SK-N-SH treated with all-trans-retinoic acid at 6 μM for 48 hours (cell line): Measurements from ENCODE around the gene RGCC.
"Not testable (repeated sequence)": the region's sequence is repeated elsewhere in the genome, so short reads cannot be mapped to it uniquely, and the experiment has no call there.

Source experiments
- ATAC-seq: fragments of 200-7000 bp; cut with Tn5 transposase; 3 replicates; pipeline ENCODE4 v1.9.1; 2020; ENCODE audit warnings: mild to moderate bottlenecking, moderate library complexity
- ARNTL ChIP-seq: fragments of 450-650 bp; formaldehyde crosslinking; IDR thresholded peaks from 2 replicates; pipeline ENCODE4 v1.5.0; 2020; ENCODE audit warnings: low read depth, mild to moderate bottlenecking, moderate library complexity, borderline replicate concordance
- BACH2 ChIP-seq: fragments of 250-450 bp; sonication (Bioruptor Pico); IDR thresholded peaks from 2 replicates; pipeline ENCODE4 v1.9.0; 2021; ENCODE audit warnings: mild to moderate bottlenecking, borderline replicate concordance
- CREB5 ChIP-seq: fragments of 250-450 bp; sonication (Bioruptor Pico); IDR thresholded peaks from 2 replicates; pipeline ENCODE4 v1.5.1; 2020; ENCODE audit warnings: low read depth, mild to moderate bottlenecking, moderate library complexity
- CSRNP3 ChIP-seq: fragments of 250-450 bp; sonication (Bioruptor Pico); IDR thresholded peaks from 2 replicates; pipeline ENCODE4 v1.5.1; 2021; ENCODE audit warnings: mild to moderate bottlenecking, moderate library complexity
- ESRRG ChIP-seq: fragments of 250-450 bp; sonication (Bioruptor Pico); IDR thresholded peaks from 2 replicates; pipeline ENCODE4 v1.6.1; 2021; ENCODE audit warnings: mild to moderate bottlenecking
- ISL1 ChIP-seq: fragments of 250-450 bp; sonication (Bioruptor Pico); IDR thresholded peaks from 2 replicates; pipeline ENCODE4 v2.1.2; 2022; ENCODE audit warnings: mild to moderate bottlenecking, moderate library complexity
- OSR1 ChIP-seq: fragments of 250-450 bp; sonication (Bioruptor Pico); IDR thresholded peaks from 2 replicates; pipeline ENCODE4 v1.8.0; 2022; ENCODE audit warnings: moderate library complexity, mild to moderate bottlenecking, inconsistent platforms
- PATZ1 ChIP-seq: fragments of 250-450 bp; sonication (Bioruptor Pico); IDR thresholded peaks from 2 replicates; pipeline ENCODE4 v1.8.0; 2020; ENCODE audit warnings: mild to moderate bottlenecking, moderate library complexity, borderline replicate concordance
- POU6F1 ChIP-seq: fragments of 250-450 bp; sonication (Bioruptor Pico); IDR thresholded peaks from 2 replicates; pipeline ENCODE4 v1.8.0; 2021; ENCODE audit warnings: low read depth, mild to moderate bottlenecking, moderate library complexity, borderline replicate concordance
- PPARA ChIP-seq: fragments of 250-450 bp; sonication (Bioruptor Pico); IDR thresholded peaks from 2 replicates; pipeline ENCODE4 v1.5.0; 2020; ENCODE audit warnings: mild to moderate bottlenecking, borderline replicate concordance
- RARB ChIP-seq: fragments of 250-450 bp; sonication (Bioruptor Pico); IDR thresholded peaks from 2 replicates; pipeline ENCODE4 v1.8.0; 2021; ENCODE audit warnings: mild to moderate bottlenecking, moderate library complexity
- SNAI2 ChIP-seq: fragments of 250-450 bp; sonication (Bioruptor Pico); IDR thresholded peaks from 2 replicates; pipeline ENCODE4 v1.5.0; 2020; ENCODE audit warnings: mild to moderate bottlenecking, moderate library complexity
- TOX ChIP-seq: fragments of 250-450 bp; sonication (Bioruptor Pico); IDR thresholded peaks from 2 replicates; pipeline ENCODE4 v1.8.0; 2021; ENCODE audit warnings: mild to moderate bottlenecking, moderate library complexity, borderline replicate concordance
- TSHZ2 ChIP-seq: fragments of 250-450 bp; sonication (Bioruptor Pico); IDR thresholded peaks from 2 replicates; pipeline ENCODE4 v1.5.0; 2020; ENCODE audit warnings: mild to moderate bottlenecking, moderate library complexity
- ZC3H10 ChIP-seq: fragments of 250-450 bp; sonication (Bioruptor Pico); IDR thresholded peaks from 2 replicates; pipeline ENCODE4 v1.5.1; 2021; ENCODE audit warnings: mild to moderate bottlenecking, moderate library complexity
- ZFP3 ChIP-seq: fragments of 250-450 bp; sonication (Bioruptor Pico); IDR thresholded peaks from 2 replicates; pipeline ENCODE4 v1.5.0; 2020; ENCODE audit warnings: mild to moderate bottlenecking, moderate library complexity
- ZFP30 ChIP-seq: fragments of 450-650 bp; formaldehyde crosslinking; IDR thresholded peaks from 2 replicates; pipeline ENCODE4 v1.5.0; 2022; ENCODE audit warnings: mild to moderate bottlenecking, moderate library complexity
- ZNF70 ChIP-seq: fragments of 450-650 bp; formaldehyde crosslinking; IDR thresholded peaks from 2 replicates; pipeline ENCODE4 v1.5.0; 2020; ENCODE audit warnings: mild to moderate bottlenecking, moderate library complexity

RGCC gene

GRCh38 chr13:41428155-41428554, 29.2 kb upstream of the RGCC start:
- TF ChIP-seq ARNTL (no peak), CREB5 (no peak), ISL1 (no peak), CSRNP3 (no peak), PPARA (no peak), PATZ1 (CRISPR knock-in tag) (peak; percentile 70; the same call in 1 of the 2 replicates), RARB (CRISPR knock-in tag) (no peak)
- peak; percentile 85 for ATAC-seq

GRCh38 chr13:41434030-41434429, 23.3 kb upstream of the RGCC start:
- not testable (repeated sequence) for ATAC-seq

GRCh38 chr13:41434831-41435520, 22.4 kb upstream of the RGCC start:
- no peak for ATAC-seq
- TF ChIP-seq POU6F1 (no peak), CSRNP3 (no peak), ZC3H10 (CRISPR knock-in tag) (no peak), BACH2 (CRISPR knock-in tag) (no peak), RARB (CRISPR knock-in tag) (no peak), ARNTL (no peak), ISL1 (no peak), PATZ1 (CRISPR knock-in tag) (no peak), ZFP3 (CRISPR knock-in tag) (no peak), TSHZ2 (no peak), ZNF70 (CRISPR knock-in tag) (no peak), ESRRG (CRISPR knock-in tag) (no peak), ZFP30 (no peak), TOX (CRISPR knock-in tag) (no peak), SNAI2 (CRISPR knock-in tag) (no peak), OSR1 (CRISPR knock-in tag) (no peak)
